NCI-H524 treated with DMSO at 0.1 percent for 48 hours (cell line): ENCODE data around the gene DEGS2.
"Not testable (repeated sequence)": the region's sequence is repeated elsewhere in the genome, so short reads cannot be mapped to it uniquely, and the experiment has no call there.

ENCODE experiments used
- DNase-seq: peaks from one replicate; lab custom pipeline; 2025; lab: John Stamatoyannopoulos, UW

DEGS2 gene

GRCh38 chr14:100159094-100159864, at the start of gene DEGS2:
Gene DEGS2, minus strand, starts transcription at chr14:100159645. Its CDS starts 58 bp downstream, at chr14:100159587.
- DNase-seq = no peak

- not testable (repeated sequence) for DNase-seq
Observed at GRCh38 chr14:100208136-100208535, 48.7 kb upstream of the DEGS2 start.

- DNase-seq = not testable (repeated sequence)
Observed at GRCh38 chr14:100207588-100207987, 48.1 kb upstream of the DEGS2 start.

GRCh38 chr14:100204835-100205167, 45.4 kb upstream of the DEGS2 start:
- DNase-seq = not testable (repeated sequence)

GRCh38 chr14:100203962-100204834, 44.8 kb upstream of the DEGS2 start:
- no peak for DNase-seq

- no peak for DNase-seq
Observed at GRCh38 chr14:100203146-100203545, 43.7 kb upstream of the DEGS2 start.

GRCh38 chr14:100202712-100203111, 43.3 kb upstream of the DEGS2 start:
- DNase-seq = no peak

- no peak for DNase-seq
Observed at GRCh38 chr14:100201701-100202100, 42.3 kb upstream of the DEGS2 start.

- DNase-seq = no peak
Observed at GRCh38 chr14:100200311-100200710, 40.9 kb upstream of the DEGS2 start.

- DNase-seq = no peak
Observed at GRCh38 chr14:100199240-100199860, 39.9 kb upstream of the DEGS2 start.

- no peak for DNase-seq
Observed at GRCh38 chr14:100193417-100194357, 34.2 kb upstream of the DEGS2 start.

GRCh38 chr14:100192672-100193416, 33.4 kb upstream of the DEGS2 start:
- peak; percentile 95 for DNase-seq

GRCh38 chr14:100192250-100192671, 32.8 kb upstream of the DEGS2 start:
- DNase-seq = no peak

GRCh38 chr14:100191584-100192249, 32.3 kb upstream of the DEGS2 start:
- DNase-seq = no peak

GRCh38 chr14:100190126-100190525, 30.7 kb upstream of the DEGS2 start:
- no peak for DNase-seq

GRCh38 chr14:100188392-100189030, 29.1 kb upstream of the DEGS2 start:
- no peak for DNase-seq

GRCh38 chr14:100187247-100187833, 27.9 kb upstream of the DEGS2 start:
- no peak for DNase-seq

GRCh38 chr14:100181876-100182551, 22.6 kb upstream of the DEGS2 start:
- DNase-seq = not testable (repeated sequence)

- DNase-seq = not testable (repeated sequence)
Observed at GRCh38 chr14:100180671-100181070, 21.2 kb upstream of the DEGS2 start.
